ENCODE measurements around the gene FILIP1. TPM values are rescaled to one million over a fixed set of nuclear protein-coding genes. Genes with fewer than 3 reads are reported as not detected.

Gene FILIP1
- total RNA-seq, 3 donors from 2014 or later (not counting 1 experiment from before 2014, with no cell fraction given) = not detected

DNA sequence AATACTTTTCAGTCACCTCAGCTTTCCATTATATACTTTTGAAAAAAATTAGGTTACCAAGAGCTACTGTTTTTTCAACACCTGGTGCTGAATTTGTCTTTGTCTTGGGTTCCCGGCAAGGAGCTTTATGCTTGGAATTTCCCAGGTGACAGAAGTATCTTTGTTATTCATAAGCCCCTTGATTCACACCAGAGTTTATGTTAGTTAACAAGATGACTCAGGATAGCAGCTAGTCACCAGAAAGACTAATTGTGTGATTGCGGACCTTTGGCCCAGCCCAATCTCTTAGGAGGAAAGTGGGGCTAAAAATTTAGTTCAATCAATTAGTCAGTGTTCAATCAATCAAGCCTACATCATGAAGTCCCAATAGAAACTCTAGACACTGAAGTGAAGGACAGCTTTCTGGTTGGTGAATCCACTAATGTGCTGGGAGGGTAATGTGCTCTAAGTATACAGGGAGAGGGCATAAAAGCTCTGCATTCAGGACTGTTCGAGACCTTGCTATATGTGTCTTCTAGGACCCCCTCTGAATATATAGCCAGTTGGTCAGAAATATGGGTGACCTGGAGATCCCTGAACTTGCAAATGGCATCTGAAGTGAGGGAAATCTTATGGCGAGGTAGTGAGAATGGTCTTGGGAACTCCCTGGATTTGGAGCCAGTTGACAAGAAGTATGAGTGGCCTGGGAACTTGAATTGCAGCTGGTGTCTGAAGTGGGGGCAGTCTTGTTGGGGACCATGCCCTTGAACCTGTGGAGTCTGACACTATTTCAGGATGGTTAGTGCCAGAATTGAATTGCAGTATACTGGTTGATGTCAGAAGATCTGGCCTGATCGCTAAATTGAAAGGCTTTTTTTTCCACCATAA is 225.2 kb downstream of the FILIP1 start:
- TF ChIP-seq, protein P1, sequence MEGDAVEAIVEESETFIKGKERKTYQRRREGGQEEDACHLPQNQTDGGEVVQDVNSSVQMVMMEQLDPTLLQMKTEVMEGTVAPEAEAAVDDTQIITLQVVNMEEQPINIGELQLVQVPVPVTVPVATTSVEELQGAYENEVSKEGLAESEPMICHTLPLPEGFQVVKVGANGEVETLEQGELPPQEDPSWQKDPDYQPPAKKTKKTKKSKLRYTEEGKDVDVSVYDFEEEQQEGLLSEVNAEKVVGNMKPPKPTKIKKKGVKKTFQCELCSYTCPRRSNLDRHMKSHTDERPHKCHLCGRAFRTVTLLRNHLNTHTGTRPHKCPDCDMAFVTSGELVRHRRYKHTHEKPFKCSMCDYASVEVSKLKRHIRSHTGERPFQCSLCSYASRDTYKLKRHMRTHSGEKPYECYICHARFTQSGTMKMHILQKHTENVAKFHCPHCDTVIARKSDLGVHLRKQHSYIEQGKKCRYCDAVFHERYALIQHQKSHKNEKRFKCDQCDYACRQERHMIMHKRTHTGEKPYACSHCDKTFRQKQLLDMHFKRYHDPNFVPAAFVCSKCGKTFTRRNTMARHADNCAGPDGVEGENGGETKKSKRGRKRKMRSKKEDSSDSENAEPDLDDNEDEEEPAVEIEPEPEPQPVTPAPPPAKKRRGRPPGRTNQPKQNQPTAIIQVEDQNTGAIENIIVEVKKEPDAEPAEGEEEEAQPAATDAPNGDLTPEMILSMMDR (IDR thresholded peaks at IDR 0.05) = no peak

DNA sequence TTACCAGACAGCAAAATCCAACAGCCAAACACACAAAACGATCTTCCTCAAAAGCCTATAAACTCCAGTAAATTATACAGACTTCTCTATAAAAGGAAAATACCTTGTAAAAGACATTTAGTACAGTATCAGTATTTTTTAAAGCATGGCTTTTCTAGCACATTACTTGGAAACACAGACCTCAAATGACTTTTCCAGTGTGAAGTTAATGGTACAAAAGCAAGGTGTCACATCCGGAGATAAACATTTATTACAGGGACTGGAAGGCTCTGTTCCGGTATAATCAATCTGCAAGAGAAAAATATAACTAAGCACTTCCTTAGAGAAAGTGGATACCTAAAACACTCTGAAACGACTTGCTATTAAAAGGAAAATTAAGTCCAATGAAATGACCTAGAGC is 226.1 kb downstream of the FILIP1 start:
- Histone ChIP-seq H3K27ac (ENCODE audit: low read length) (no peak overlapping the region), H3K9me3 (ENCODE audit: control insufficient read depth, insufficient read depth, low read length) (no peaks in the 10 kb centered on the region), H3K4me3 (ENCODE audit: low read length) (no peak overlapping the region), H3K27me3 (ENCODE audit: control insufficient read depth, insufficient read depth, low read length) (no peaks in the 10 kb centered on the region), H3K36me3 (ENCODE audit: control insufficient read depth, insufficient read depth, low read length) (peaks cover 24% of the 10 kb centered on the region), H3K4me1 (ENCODE audit: control insufficient read depth, insufficient read depth, low read length) (no peaks in the 10 kb centered on the region)
- no peaks in the 10 kb centered on the region for H3K36me3 Mint-ChIP-seq
- intact Hi-C loops (cut with micrococcal nuclease) = no loop called here
- H3K9me3 Mint-ChIP-seq = no peaks in the 10 kb centered on the region
- H3K4me3 Mint-ChIP-seq = no peak overlapping the region
- peaks cover 33 to 41% of the 10 kb centered on the region in 2 donors for H3K4me1 Mint-ChIP-seq
- H3K27me3 Mint-ChIP-seq (ENCODE audit: low read depth in 2 of 2) = no peaks in the 10 kb centered on the region
- 53% methylated on average over 2 of the region's 4 CpGs for WGBS (ENCODE audit: insufficient coverage)
- no peak for ATAC-seq
- H3K27ac Mint-ChIP-seq = peak overlapping the region in 1 of 2 donors; percentile 45
- TF ChIP-seq, protein P1 (IDR thresholded peaks at IDR 0.05) = no peak
- DNase-seq = no peak

More for the DNA sequence above, 225.2 kb downstream of the FILIP1 start:
- Histone ChIP-seq H3K27me3 (ENCODE audit: control insufficient read depth, insufficient read depth, low read length) (no peaks in the 10 kb centered on the region), H3K36me3 (ENCODE audit: control insufficient read depth, insufficient read depth, low read length) (peaks cover 19% of the 10 kb centered on the region), H3K9me3 (ENCODE audit: control insufficient read depth, insufficient read depth, low read length) (no peaks in the 10 kb centered on the region), H3K4me1 (ENCODE audit: control insufficient read depth, insufficient read depth, low read length) (no peaks in the 10 kb centered on the region), H3K4me3 (ENCODE audit: low read length) (no peak overlapping the region), H3K27ac (ENCODE audit: low read length) (no peak overlapping the region)
- Mint-ChIP-seq H3K4me1 (peaks cover 39 to 47% of the 10 kb centered on the region in 2 donors), H3K4me3 (no peak overlapping the region), H3K36me3 (no peaks in the 10 kb centered on the region), H3K27me3 (ENCODE audit: low read depth in 2 of 2) (no peaks in the 10 kb centered on the region), H3K9me3 (no peaks in the 10 kb centered on the region), H3K27ac (peak overlapping the region; percentile 45 to 69)
- DNase-seq (no peak), ATAC-seq (peak in 2 of 3 donors; percentile 23 to 40)
- intact Hi-C loops (cut with micrococcal nuclease) = loop anchor here (2.0 kb wide), 1 partner anchor 16 kb away; the partner anchor contains the start of gene TMEM30A
- WGBS (ENCODE audit: insufficient coverage) = 84% methylated on average over 5 of the region's 5 CpGs

DNA sequence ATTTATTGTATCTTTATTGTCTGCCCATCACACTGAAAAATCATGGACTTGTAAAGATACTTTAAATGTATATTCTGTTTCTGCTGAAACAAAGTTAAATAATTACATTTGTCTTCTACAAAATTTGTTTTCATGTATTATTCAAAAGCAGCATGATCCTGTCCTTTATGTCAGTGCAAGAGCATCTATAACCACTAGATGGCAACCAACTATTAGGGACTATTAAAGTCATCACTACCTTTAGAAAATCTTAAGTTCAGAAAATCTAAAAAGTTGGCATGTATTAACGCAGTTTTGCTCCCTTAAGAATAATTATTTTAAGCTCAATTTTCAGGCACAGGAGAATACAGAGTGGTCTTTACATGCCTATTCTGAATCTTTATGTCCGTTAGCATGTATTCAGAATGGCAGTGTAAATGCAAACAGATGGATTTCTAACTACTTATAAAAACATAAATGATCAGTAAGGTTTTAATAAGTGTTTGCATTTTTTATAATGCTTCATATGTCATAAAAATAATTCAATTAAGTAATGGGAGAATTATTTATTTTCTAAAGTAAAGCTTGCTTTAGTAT is 226.8 kb downstream of the FILIP1 start:
- no peaks in the 10 kb centered on the region for H3K9me3 ChIP-seq (ENCODE audit: control insufficient read depth, insufficient read depth, low read length)
- Mint-ChIP-seq H3K9me3 (no peaks in the 10 kb centered on the region), H3K4me3 (no peak overlapping the region), H3K27ac (no peak overlapping the region), H3K27me3 (ENCODE audit: low read depth in 2 of 2) (no peaks in the 10 kb centered on the region), H3K36me3 (no peaks in the 10 kb centered on the region), H3K4me1 (peaks cover 27 to 36% of the 10 kb centered on the region in 2 donors)
- no peaks in the 10 kb centered on the region for H3K4me1 ChIP-seq (ENCODE audit: control insufficient read depth, insufficient read depth, low read length)
- peak in 1 of 2 donors; percentile 68 for DNase-seq
- no peaks in the 10 kb centered on the region for H3K27me3 ChIP-seq (ENCODE audit: control insufficient read depth, insufficient read depth, low read length)
- H3K4me3 ChIP-seq (ENCODE audit: low read length) = no peak overlapping the region
- intact Hi-C loops (cut with micrococcal nuclease) = loop anchor here (1.0 kb wide), 1 partner anchor 259 kb away; no protein-coding TSS in a partner anchor
- TF ChIP-seq, protein P1 (IDR thresholded peaks at IDR 0.05) = peak; percentile 88
- no peak overlapping the region for H3K27ac ChIP-seq (ENCODE audit: low read length)
- peaks cover 23% of the 10 kb centered on the region for H3K36me3 ChIP-seq (ENCODE audit: control insufficient read depth, insufficient read depth, low read length)
- 67% methylated on average over 1 of the region's 2 CpGs for WGBS (ENCODE audit: insufficient coverage)
- peak; percentile 61 to 77 (median 76) for ATAC-seq
